ENCODE measurements around the gene SSX2IP.
"Not testable (repeated sequence)": the region's sequence is repeated elsewhere in the genome, so short reads cannot be mapped to it uniquely, and the experiment has no call there.

The SSX2IP gene

GRCh38 chr1:84690397-84691121, at the start of gene SSX2IP:
TSS of gene SSX2IP (minus strand) at chr1:84690461. CDS start at chr1:84671219, 19,242 bp downstream.
- DNase-seq (ENCODE audit: low spot score): peak; percentile 96

DNA sequence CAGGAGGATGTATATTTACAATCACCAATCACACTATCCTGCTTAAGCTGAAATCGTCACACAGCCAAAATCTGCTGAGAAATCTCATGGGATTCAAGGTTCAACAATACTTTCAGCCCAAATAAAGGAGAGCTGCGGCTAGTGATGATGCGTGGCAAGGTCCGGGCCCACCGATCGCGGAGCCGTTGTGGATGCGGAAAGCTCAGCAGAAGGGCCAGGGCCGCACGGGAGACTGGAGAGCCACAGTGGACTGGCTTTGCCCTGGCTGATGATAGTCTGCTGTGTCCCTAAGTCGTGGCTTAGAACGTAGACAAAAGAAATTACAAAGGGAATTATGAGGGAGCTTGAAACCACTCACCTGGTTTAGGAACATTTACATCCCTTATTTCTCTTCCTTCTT, 48.0 kb upstream of the SSX2IP start:
- DNase-seq (ENCODE audit: low spot score): no peak

DNA sequence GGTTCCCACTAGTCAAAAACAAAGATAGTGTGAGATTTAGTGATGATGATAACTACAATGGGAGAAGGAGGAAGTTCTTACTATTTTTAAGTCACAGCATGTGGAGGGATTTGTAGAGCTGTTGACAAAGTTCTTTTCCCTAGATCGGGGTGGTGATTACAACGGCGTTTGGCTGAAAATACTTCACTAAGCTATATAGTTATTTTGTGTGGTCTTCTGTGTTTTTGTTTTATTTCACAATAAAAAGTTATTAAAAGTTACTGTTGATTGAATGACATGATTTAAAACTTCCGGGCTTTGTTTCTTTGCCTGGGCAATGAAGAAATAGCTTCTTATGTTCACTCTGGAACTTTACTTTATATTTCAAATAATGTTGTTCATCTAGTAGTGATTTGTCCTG, 47.3 kb upstream of the SSX2IP start:
- no peak for DNase-seq (ENCODE audit: low spot score)

GRCh38 chr1:84736944-84737343, 46.7 kb upstream of the SSX2IP start:
- no peak for DNase-seq (ENCODE audit: low spot score)

DNA sequence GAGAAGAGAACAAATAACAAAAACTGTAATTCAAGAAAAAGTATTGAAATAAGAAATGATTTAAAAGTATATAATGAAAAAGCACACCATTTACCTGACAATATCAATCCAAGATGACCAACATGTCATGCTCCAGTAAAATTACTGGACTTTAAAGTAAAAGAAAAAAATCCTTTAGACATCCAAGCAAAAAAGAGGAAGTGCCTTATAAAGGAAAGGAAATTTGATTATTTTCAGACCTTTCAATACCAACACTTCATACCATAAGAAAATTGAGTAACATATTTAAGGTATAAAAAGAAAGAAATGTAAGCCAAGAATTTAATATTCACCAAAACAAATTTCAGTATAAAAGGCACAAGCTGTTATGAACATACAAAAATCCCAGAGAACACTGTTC, 46.2 kb upstream of the SSX2IP start:
- no peak for DNase-seq (ENCODE audit: low spot score)

- DNase-seq (ENCODE audit: low spot score): no peak
Observed at GRCh38 chr1:84735483-84735882, 45.2 kb upstream of the SSX2IP start.

DNA sequence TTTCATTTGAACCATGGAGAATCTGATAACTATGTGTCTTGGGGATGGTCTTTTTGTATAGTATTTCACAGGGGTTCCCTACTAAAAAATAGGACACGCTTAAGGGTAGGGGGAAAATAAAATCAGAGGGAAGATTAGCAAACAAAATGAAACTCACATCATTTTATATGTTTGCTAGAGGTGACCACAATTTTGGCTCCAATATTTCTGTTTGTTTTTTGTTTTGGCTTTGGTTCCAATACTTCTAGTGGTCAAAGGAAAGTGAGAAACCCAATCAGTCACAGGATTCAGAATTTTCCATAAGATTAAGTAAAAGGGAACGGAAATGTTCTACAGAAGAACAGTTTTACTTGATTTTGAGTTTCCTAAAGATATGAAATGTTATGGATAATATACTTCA, 42.3 kb upstream of the SSX2IP start:
- DNase-seq (ENCODE audit: low spot score): no peak

DNA sequence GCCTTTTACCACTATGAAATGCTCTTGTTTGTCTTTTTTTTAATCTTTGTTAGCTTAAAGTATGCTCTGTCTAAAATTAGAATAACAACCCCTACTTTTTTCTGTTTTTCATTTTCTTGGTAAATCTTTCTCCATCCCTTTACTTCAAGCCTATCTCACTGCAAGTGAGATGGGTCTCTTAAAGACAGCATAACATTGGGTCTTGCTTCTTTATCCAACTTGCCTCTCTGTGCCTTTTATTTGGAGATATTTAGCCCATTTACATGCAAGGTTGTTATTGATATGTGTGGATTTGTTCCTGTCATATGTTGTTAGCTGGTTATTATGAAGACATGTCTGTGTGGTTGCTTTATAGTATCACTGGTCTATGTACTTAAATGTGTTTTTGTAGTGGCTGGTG, 41.3 kb upstream of the SSX2IP start:
- DNase-seq (ENCODE audit: low spot score): no peak

- not testable (repeated sequence) for DNase-seq (ENCODE audit: low spot score)
Observed at GRCh38 chr1:84727711-84728110, 37.5 kb upstream of the SSX2IP start.

GRCh38 chr1:84726593-84727499, 36.6 kb upstream of the SSX2IP start:
- no peak for DNase-seq (ENCODE audit: low spot score)

GRCh38 chr1:84724128-84724860, 34.0 kb upstream of the SSX2IP start:
- DNase-seq (ENCODE audit: low spot score): no peak

DNA sequence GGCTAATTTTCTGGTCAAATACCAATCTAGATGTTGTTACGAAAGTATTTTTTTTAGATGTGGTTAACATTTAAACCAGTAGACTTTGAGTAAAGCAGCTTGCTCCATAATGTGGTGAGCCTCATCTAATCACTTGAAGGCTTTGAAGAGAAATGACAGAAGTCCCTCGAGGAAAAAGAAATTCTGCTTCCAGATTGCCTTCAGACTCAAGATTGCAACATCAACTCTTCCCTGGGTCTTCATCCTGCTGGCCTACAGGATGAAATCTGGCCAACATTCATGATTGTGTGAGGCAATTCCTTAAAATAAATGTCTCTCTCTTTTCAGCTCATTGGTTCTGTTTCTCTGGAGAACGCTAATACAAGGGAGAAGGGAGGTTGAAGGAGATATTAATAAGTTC, 32.5 kb upstream of the SSX2IP start:
- DNase-seq (ENCODE audit: low spot score): no peak

GRCh38 chr1:84721872-84722271, 31.6 kb upstream of the SSX2IP start:
- DNase-seq (ENCODE audit: low spot score): not testable (repeated sequence)

DNA sequence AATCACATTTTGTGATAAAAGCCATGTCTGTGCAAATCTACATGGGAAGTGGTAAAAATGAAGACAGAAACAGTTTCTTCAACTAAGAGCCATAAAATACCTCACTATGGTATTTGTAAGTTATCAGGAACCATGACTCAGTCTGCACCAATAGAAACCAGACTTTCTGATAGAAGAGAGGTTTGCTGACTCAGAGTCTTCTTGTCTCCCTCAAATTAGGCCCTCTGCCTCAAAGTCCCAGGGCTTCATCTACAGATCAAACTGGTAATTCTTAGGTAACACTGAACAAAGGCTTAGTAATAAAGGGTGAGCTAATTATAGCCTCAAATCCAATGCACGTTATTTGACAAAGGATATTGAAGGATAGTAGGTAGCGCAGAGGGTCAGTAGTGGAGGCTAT, 30.9 kb upstream of the SSX2IP start:
- DNase-seq (ENCODE audit: low spot score): peak; percentile 8

DNA sequence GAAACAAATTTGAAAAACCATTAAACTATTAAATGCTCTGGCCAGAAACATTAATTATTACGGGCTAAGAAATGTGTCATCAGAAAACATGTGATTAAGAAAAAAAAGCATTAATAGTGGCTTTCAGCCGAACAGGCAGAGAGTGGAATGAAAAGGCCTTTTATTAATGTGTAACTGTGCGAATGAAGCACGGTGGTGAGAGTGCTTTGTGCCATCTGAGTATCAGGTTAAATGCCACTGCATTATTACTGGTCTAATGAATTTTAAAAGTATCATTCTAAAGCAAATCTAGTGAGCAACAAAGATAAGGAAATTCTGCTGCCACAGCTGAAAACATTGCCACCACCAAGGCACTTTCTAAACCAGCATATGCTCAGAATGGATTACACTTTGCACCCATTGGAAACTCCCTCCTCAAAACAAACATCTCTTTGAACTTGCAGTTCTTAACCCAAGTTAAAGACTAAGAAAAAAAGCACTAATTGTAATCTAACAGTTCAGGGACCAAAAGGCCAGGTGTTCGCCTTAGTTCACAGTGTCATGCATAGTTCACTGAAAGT, 30.0 kb upstream of the SSX2IP start:
- DNase-seq (ENCODE audit: low spot score): no peak

DNA sequence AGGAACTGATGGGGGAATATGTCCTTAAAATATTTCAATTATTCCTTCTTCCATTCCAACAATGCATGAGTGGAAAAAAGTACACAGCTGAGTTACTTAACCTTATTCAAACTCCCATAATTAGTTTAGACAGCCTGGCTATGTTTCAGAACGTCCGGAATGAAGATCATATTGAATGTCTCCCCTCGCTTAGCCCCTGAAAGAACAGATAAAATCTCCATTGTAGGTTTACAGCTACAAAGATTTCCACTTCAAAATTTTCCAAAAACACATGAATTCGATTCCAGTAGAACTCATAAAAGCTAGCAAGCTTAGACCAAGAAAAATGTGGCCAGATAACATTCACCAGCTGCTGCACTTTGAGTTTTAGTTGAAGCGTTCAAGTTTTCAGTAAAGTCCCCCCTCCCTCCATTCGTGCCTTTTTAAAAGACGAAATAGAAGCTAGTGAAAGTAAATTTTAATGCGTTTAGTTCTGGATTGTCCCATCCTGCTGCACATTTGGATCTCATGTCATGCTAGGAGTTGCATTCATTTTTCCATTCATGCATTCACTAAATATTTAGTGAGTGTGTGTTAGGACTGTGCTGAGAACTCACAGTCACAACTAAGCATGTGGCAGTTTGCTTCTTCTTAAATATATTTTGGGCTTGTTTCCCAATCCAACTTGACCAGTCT, 29.4 kb upstream of the SSX2IP start:
- no peak for DNase-seq (ENCODE audit: low spot score)

- no peak for DNase-seq (ENCODE audit: low spot score)
Observed at GRCh38 chr1:84715342-84716019, 25.2 kb upstream of the SSX2IP start.

DNA sequence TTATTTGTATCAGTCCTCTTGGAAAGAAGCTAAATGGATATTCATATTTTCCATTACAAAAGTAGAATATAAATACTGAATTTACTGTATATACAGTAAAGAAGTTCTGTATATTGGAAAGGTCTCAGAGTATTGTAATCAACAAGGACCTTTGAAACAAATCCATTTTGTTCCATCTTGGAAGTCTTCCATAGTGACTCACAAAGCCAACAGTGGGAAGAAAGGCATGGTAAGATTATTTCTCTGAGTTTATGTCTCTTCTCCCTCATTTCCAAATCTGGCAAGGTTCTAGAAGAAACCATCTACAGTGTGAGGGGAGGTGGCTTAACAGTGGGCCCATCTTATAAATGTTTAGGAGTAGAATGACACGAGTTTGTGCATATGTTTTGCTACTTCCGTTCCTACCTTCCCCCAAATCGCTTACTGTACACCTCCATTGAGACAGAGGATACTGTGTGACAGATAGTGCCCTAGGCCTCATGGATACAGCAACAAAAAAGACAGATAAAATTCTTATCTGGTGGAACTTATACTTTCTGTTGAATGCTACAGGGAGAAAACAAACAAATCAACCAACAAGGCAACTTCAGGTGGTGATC, 22.1 kb upstream of the SSX2IP start:
- DNase-seq (ENCODE audit: low spot score): no peak

DNA sequence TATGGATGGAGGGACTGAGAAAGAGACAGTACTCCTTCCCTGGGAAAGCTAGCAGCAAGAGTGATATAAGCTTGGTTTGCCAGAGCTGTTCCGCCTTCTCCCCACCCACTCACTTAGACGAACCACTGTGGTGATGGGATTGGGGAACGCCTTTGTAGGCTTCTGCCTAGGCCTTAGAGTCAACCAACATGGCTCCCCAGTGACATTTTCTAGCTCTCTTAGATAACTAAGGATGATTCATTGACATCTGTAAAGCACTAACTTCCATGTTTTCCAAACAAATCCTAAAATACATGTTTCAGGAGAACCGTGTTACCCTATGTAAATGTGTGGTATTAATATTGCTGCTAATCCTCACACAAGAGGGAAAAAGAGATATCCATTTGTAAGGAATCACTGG, 21.6 kb upstream of the SSX2IP start:
- DNase-seq (ENCODE audit: low spot score): no peak

DNA sequence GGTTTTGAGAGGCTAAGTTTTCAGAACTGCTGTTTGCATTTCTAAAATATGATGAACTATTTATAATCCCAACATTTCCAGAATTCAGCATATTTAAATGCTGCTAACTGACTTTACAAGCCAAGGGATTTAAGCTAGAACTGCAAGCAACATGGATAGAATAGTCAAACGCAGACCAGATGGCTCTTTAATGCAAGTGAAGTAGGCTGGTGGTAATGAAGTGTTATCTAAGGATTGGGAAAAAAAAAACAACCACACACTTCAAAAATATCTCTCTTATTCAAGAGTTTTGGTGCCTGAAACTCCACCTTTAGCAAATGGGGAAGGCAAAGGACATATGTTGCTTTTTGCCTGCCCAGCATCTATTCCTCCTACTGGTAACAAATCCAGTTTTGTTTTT, 20.9 kb upstream of the SSX2IP start:
- no peak for DNase-seq (ENCODE audit: low spot score)

GRCh38 chr1:84709131-84709530, 18.9 kb upstream of the SSX2IP start:
- no peak for DNase-seq (ENCODE audit: low spot score)
